Raji (cell line): ENCODE results near the gene MAML2.

Experiments used
- POLR2A ChIP-seq: IDR thresholded peaks from 2 replicates; pipeline ENCODE4 v1.6.1; 2011; ENCODE audit warnings: low read depth, low read length, control low read depth; ENCODE audit not compliant: insufficient read depth

Gene MAML2

DNA sequence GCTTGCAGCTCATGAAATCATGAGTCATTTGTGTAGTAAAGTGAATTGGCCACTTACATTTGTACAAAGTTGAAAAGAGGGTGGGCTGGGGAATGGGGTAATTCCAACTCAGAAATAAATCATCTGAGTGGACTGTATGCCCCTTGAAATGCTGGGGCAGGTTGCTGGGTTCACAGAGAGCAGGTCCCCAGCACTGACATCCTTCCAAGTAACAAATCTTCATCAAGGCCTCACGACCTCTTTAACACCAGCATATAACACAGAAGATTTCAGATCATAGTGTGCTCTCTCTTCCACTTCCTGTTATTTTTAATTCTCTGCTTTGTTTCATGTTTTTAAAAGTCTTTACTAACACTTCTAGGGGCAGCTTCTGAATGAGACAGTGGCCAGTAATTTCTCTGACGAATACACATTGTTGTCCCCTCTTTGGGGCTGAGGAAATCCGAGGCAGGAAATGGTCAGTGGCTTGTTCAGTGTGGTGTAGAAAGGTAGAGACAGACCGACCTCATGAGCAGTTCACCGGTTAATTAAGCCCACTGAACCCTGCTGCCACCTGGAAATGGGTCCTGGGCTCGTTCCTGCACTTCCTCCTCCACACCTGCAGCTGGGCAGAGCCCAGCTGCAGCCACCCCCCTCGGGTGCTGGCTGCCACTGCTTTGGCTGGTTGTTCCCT lies 127.7 kb downstream of the MAML2 start:
- TF ChIP-seq POLR2A: no peak; the same call in none of the 2 replicates

DNA sequence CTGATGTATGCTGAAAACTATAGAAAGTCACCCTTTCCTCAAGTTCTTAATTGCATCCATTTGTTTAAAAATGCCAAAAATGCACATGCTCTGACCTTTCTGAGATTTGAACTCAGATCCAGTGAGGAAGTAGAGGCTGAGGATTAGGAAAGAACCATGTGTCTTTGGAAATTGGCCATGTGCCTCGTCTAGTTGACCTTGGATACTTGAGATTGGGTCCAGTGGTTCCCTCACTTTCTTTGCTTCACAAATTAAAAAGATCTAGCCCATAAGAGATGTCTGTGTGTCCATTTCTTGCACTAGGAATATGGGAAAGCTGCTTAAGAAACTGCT lies 128.3 kb downstream of the MAML2 start:
- no peak for TF ChIP-seq POLR2A

- no peak for TF ChIP-seq POLR2A
Observed at GRCh38 chr11:96213500-96213899, 129.5 kb downstream of the MAML2 start.

DNA sequence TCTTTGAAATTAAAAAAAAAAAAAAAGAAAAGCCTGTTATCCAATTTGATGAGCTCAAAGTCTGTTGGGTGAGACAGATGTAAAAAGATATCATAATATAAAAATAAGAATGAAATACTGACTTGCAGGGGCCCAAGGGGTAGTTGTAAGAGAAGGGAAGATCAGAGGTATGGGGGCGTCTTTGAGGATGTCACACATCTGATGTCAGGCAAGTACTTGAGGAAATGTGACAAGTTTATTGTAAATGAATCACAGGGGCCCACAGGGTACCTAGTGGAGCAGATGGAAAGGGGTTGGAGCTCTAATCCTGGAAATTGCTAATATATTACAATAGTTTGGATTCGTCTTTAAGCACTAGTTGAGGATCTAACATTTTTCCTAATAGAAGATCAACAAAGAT lies 131.6 kb downstream of the MAML2 start:
- no peak for TF ChIP-seq POLR2A

DNA sequence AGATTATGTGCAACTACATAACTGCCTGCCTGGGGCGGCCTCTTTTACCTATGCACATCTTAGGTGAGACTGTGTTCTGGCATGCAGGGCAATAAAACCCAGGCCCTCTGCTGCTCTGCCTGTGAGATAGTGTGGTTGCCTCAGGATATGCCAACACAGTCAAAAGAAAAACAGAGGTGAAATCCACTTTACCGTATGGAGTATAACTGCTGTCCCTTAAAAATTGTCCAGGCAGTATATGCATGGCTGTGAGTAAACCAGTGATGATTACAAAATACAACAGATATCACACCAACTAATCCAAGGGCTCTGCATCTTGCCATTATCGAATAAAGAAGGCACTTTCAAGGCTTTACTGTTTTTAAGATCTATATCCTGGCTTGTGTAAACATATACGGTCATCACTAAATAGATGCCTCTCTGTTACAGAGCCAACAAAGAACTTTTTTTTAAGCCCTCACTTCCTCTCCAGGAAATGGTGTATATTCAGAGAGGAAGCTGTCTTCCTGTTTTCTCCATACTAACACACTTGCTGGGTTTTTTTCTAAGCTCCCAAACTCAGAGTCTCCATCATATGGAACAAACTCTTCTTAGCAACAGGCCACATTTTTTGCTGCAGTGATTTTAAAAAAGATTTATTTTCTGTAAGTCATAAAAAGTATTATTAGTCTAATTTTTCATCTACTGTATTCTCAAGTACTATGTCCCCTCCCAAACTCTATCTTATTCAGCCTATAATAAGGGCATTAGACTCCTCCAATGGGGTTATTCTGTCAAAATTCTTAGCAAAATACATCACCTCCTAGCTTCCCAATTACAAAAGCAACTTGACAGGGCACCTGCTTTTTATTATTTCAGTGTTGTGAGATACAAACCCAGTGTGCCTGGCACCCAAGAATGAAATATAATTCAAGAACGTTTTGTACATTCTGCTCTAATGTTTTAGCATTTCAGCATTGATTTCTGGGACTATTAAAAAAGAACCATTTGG lies 135.2 kb downstream of the MAML2 start:
- TF ChIP-seq POLR2A: no peak

DNA sequence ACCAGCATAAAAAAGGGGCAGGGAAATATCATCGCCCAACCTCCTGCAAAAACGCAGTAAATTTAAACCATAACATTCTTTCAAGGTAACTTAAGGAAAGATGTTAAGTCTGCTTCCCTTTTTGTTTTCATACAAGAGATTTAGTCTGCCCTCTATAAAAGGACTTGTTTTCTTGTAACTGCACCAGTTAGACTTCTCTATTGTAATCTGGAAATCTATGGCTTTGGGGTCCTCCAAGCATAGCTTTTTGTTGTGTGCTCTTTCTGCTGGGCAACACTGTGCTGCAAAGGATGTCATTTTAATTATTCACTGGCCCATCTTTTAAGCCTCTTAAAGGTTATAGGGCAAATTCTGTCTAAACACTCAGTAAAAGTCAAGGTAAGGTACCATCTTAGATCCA lies 136.0 kb downstream of the MAML2 start:
- no peak for TF ChIP-seq POLR2A

- TF ChIP-seq POLR2A: no peak
Observed at GRCh38 chr11:96205460-96205809, 137.6 kb downstream of the MAML2 start.

DNA sequence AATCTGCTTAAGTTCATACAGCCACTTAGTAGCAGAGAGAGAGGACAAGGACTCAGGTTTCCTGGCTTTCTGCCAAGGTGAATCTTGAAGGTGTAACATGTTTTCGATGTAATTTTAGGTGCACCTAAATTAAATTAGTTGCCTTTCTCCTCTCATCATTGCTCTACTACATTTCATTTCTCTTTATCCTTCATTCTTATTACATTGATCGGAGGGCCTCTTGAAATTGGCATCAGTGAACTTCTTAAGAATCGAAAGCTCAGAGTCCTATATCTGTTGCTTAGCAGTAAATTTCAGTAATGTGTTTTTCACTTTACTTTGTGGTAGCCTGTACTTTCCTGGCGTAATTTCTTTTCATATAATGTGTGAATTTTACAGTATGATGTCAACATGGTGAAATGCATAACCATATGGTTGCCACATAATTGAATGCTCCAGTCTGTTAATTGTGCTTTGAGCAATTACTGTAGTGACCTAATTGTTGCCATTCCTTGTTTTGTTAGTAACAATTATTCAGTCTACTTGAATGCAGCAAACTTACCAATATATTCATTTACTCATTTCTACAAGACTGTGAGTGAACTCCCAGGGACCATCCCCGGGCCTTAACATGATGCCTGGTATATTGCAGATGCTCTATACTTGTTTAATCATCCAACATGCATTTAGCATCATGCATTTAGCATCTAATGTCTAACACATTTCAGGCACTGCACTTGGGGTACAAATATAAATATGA lies 138.1 kb downstream of the MAML2 start:
- TF ChIP-seq POLR2A: no peak

DNA sequence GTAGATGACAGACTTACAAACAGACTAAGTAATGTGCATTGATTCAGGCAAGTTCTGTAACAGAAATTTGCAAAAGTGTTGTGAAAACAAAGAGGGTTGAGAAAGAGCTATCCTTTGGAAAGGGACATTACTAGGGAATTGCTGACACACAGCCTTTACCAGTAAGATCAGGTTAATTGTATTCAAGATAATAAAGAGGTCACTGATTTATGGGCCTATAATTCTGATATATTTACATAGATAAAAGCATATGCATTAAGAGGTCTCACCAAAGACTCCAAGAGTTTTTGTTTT lies 138.7 kb downstream of the MAML2 start:
- TF ChIP-seq POLR2A: no peak

- TF ChIP-seq POLR2A: no peak
Observed at GRCh38 chr11:96203567-96204365, 139.2 kb downstream of the MAML2 start.

GRCh38 chr11:96200243-96200642 lies 142.8 kb downstream of the MAML2 start:
- TF ChIP-seq POLR2A: no peak

GRCh38 chr11:96199563-96200025 lies 143.4 kb downstream of the MAML2 start:
- no peak for TF ChIP-seq POLR2A

- TF ChIP-seq POLR2A: no peak
Observed at GRCh38 chr11:96197801-96198701, 144.9 kb downstream of the MAML2 start.

DNA sequence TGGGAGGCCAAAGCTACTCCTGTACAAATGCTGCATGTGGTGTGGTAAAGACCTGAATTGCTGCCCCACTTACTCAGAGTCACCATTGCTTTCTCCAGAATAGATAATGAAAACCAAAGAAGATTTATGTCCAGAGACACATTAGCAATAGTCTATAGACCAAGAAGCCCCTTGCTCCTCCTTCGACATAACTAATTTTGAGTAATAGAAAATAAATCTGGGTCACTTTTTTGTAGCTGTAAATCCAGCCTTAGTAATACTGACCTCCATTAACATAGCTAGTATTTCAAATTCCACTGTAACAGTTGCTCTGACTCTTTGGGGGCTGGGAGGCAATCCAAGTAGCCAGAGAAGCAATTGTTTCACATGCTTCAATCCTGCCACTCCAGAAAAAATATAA lies 145.9 kb downstream of the MAML2 start:
- no peak for TF ChIP-seq POLR2A
